ENCODE measurements around the gene YIPF5.

Gene YIPF5

DNA sequence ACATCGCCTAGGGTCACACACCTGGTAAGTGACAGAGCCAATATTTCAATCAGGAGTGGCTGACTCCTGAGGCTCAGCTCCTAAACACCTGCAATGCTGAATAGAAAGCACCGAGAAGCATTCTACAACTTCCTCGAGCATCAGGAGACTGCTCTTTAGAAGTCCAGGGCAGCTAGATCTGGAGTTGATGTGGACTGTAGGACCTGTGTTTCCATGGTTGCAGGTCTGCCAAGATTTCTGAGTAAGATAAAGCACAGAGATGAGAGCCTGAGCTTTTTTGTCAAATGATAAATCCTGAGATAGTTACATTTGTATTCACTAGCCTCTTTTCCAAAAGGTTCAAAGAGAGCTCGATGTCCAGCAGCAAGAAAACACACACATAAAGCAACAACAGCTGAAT is 43.8 kb downstream of the YIPF5 start:
- H3K4me3 ChIP-seq (replicated peaks; ENCODE audit: low read depth, low read length): no peak overlapping the region
- no peak for DNase-seq (ENCODE audit: extremely low read depth, insufficient read length)
- H3K36me3 ChIP-seq (ENCODE audit: control insufficient read depth, insufficient read depth, low read length): no peaks in the 10 kb centered on the region
- no peaks in the 10 kb centered on the region; the same call in 1 of the 2 replicates for H3K27me3 ChIP-seq (replicated peaks; ENCODE audit: control insufficient read depth, insufficient read depth, low read length)
- TF ChIP-seq, protein P1, sequence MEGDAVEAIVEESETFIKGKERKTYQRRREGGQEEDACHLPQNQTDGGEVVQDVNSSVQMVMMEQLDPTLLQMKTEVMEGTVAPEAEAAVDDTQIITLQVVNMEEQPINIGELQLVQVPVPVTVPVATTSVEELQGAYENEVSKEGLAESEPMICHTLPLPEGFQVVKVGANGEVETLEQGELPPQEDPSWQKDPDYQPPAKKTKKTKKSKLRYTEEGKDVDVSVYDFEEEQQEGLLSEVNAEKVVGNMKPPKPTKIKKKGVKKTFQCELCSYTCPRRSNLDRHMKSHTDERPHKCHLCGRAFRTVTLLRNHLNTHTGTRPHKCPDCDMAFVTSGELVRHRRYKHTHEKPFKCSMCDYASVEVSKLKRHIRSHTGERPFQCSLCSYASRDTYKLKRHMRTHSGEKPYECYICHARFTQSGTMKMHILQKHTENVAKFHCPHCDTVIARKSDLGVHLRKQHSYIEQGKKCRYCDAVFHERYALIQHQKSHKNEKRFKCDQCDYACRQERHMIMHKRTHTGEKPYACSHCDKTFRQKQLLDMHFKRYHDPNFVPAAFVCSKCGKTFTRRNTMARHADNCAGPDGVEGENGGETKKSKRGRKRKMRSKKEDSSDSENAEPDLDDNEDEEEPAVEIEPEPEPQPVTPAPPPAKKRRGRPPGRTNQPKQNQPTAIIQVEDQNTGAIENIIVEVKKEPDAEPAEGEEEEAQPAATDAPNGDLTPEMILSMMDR (IDR thresholded peaks at IDR 0.05; ENCODE audit: insufficient read depth, low read length, poor library complexity, severe bottlenecking): no peak

DNA sequence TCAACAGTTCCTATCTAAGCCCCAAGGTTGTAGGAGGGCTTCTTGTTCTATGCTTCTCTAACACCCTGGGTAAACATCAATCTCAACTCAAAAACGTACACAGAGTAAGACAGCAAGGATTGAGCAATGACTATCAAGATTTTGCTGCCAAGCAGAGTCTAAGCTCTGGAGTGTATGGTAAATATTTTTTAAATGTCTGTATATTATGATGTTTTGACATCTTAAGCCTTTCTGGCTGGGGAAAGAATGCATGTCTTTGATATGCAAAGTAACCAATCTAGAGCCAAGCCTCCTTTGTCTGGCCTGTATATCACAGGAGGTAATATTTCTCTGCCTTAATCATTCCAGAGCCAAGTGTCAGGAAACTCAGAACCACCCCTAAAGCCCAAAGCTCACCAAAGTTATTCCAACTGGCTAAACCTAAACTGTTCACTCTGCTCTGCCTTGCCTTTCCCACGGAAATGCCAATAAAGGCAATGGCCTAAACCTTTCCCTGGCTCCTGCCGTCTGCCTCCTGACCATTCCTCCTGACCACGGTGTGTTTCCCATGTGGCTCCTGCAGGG is 45.2 kb downstream of the YIPF5 start:
- no peaks in the 10 kb centered on the region for H3K36me3 ChIP-seq (ENCODE audit: control insufficient read depth, insufficient read depth, low read length)
- DNase-seq (ENCODE audit: extremely low read depth, insufficient read length): no peak
- no peaks in the 10 kb centered on the region; the same call in 1 of the 2 replicates for H3K27me3 ChIP-seq (replicated peaks; ENCODE audit: control insufficient read depth, insufficient read depth, low read length)
- TF ChIP-seq, protein P1 (IDR thresholded peaks at IDR 0.05; ENCODE audit: insufficient read depth, low read length, poor library complexity, severe bottlenecking): no peak
- H3K4me3 ChIP-seq (replicated peaks; ENCODE audit: low read depth, low read length): no peak overlapping the region

DNA sequence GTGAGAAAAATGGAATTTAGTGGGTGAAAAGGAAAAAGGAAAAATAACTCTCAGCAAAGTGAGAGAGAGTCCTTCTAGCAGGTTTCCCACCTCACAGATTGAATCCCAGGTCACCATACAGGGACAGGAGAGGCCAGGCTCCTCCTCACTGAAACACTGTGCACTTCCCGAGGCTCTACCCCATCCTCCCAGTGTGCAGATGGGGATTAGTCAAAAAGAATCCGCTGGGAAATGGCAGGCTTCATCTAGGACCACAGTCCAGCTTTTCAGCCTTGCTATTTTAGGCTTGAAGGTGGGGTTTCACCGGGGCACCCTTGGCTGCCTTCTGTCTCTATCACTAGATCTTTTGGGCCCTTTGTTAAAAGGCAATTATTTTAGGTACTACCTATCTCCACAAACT is 47.8 kb downstream of the YIPF5 start:
- TF ChIP-seq, protein P1 (IDR thresholded peaks at IDR 0.05; ENCODE audit: insufficient read depth, low read length, poor library complexity, severe bottlenecking): no peak
- no peaks in the 10 kb centered on the region for H3K36me3 ChIP-seq (ENCODE audit: control insufficient read depth, insufficient read depth, low read length)
- H3K4me3 ChIP-seq (replicated peaks; ENCODE audit: low read depth, low read length): no peak overlapping the region
- no peak for DNase-seq (ENCODE audit: extremely low read depth, insufficient read length)
- no peaks in the 10 kb centered on the region; the same call in 1 of the 2 replicates for H3K27me3 ChIP-seq (replicated peaks; ENCODE audit: control insufficient read depth, insufficient read depth, low read length)

DNA sequence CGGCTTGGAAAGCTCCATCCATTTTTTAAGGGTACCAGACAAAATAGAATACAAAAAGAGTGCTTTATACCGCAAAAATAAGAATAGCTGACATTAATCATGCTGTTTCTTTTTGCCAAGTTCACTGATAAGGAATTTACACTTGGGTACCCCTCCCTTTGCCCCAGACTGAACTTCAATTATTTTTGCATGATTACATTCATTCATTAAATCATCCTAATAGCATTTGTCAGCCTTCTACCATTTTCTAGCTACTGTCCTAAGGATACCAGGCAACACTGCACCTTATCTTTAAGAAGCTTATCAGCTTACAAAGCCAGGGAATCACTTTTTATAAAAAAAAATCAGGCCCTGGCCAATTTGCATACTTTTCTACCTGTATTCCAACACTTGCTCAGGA is 48.4 kb downstream of the YIPF5 start:
- TF ChIP-seq, protein P1 (IDR thresholded peaks at IDR 0.05; ENCODE audit: insufficient read depth, low read length, poor library complexity, severe bottlenecking): no peak
- no peak for DNase-seq (ENCODE audit: extremely low read depth, insufficient read length)
- H3K36me3 ChIP-seq (ENCODE audit: control insufficient read depth, insufficient read depth, low read length): no peaks in the 10 kb centered on the region
- H3K4me3 ChIP-seq (replicated peaks; ENCODE audit: low read depth, low read length): no peak overlapping the region
- no peaks in the 10 kb centered on the region; the same call in 1 of the 2 replicates for H3K27me3 ChIP-seq (replicated peaks; ENCODE audit: control insufficient read depth, insufficient read depth, low read length)

DNA sequence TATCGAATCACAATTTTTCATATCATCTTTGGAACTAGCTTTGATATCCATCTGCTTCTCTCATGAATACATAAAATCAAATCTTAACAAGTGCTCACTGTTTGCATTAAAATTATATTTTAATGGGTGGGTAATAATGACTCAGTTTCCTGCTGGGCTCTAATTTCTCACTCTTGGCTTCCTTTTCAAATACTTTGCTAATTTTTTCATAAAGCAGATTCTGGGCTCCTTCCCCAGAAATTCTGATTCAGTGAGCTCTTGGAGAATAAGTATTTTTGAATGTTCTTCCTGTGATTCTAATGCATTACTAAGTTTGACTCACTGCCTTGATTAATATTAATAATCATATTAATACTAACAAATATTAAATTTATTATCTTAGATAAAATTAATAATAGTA is 48.9 kb downstream of the YIPF5 start:
- DNase-seq (ENCODE audit: extremely low read depth, insufficient read length): no peak
- no peaks in the 10 kb centered on the region for H3K36me3 ChIP-seq (ENCODE audit: control insufficient read depth, insufficient read depth, low read length)
- no peak overlapping the region for H3K4me3 ChIP-seq (replicated peaks; ENCODE audit: low read depth, low read length)
- no peaks in the 10 kb centered on the region; the same call in 1 of the 2 replicates for H3K27me3 ChIP-seq (replicated peaks; ENCODE audit: control insufficient read depth, insufficient read depth, low read length)
- TF ChIP-seq, protein P1 (IDR thresholded peaks at IDR 0.05; ENCODE audit: insufficient read depth, low read length, poor library complexity, severe bottlenecking): no peak
